Natural killer cell (primary cell): Measurements from ENCODE around the gene ARAF. TPM values are rescaled to one million over a fixed set of nuclear protein-coding genes. Genes with fewer than 3 reads are reported as not detected.
A peak's percentile ranks its signal among the peaks of the same experiment; 100 is the strongest.

ENCODE experiments used
- ATAC-seq, 3 donors: fragments of 150-1000 bp in 2 of 3; fragments of 200-7000 bp in 1 of 3; cut with Tn5 transposase; 1 replicate in 1 of 3; 2 replicates in 2 of 3; pipeline ENCODE4 v1.10.0; 2021; ENCODE audit warnings: mild to moderate bottlenecking in 2 of 3, moderate library complexity in 2 of 3
- DNase-seq, 2 donors: peaks; one replicate each; pipeline versions ENCODE4 v3.0.0 to v3.0.0-alpha.2; 2013 to 2021; ENCODE audit warnings: mixed read lengths in 1 of 2
- H3K27ac ChIP-seq: one replicate; pipeline ENCODE4 v1.5.1; 2013; ENCODE audit warnings: mild to moderate bottlenecking, low read length
- H3K27me3 ChIP-seq: one replicate; pipeline ENCODE4 v1.6.1; 2013; ENCODE audit warnings: low read length; ENCODE audit not compliant: control insufficient read depth, insufficient read depth
- H3K36me3 ChIP-seq: one replicate; pipeline ENCODE4 v1.6.1; 2013; ENCODE audit warnings: low read length; ENCODE audit not compliant: control insufficient read depth, insufficient read depth
- H3K4me1 ChIP-seq: one replicate; pipeline ENCODE4 v1.6.1; 2013; ENCODE audit warnings: low read length; ENCODE audit not compliant: control insufficient read depth, insufficient read depth
- H3K4me3 ChIP-seq: one replicate; pipeline ENCODE4 v1.5.1; 2013; ENCODE audit warnings: low read length
- H3K9me3 ChIP-seq: one replicate; pipeline ENCODE4 v1.6.1; 2013; ENCODE audit warnings: low read length; ENCODE audit not compliant: control insufficient read depth, insufficient read depth
- H3K27ac Mint-ChIP-seq, 2 donors: one replicate each; pipeline ENCODE4 v1.8.0; 2022; ENCODE audit warnings: mild to moderate bottlenecking in 2 of 2, mixed read lengths in 2 of 2, moderate library complexity in 1 of 2
- H3K27me3 Mint-ChIP-seq, 2 donors: one replicate each; pipeline ENCODE4 v1.8.0; 2022; ENCODE audit warnings: low read depth in 2 of 2, mixed read lengths in 2 of 2
- H3K36me3 Mint-ChIP-seq: one replicate; pipeline ENCODE4 v1.8.0; 2022; ENCODE audit warnings: mixed read lengths
- H3K4me1 Mint-ChIP-seq, 2 donors: one replicate each; pipeline ENCODE4 v1.8.0; 2022; ENCODE audit warnings: mixed read lengths in 2 of 2
- H3K4me3 Mint-ChIP-seq: one replicate; pipeline ENCODE4 v1.8.0; 2022; ENCODE audit warnings: mild to moderate bottlenecking, moderate library complexity, mixed read lengths
- H3K9me3 Mint-ChIP-seq, 2 donors: one replicate each; pipeline ENCODE4 v1.8.0; 2022; ENCODE audit warnings: mixed read lengths in 2 of 2
- WGBS: methylation state at CpG from one replicate; pipeline ENCODE4 v1.1.7; 2013; ENCODE audit warnings: missing lambda C conversion rate; ENCODE audit not compliant: insufficient coverage; 5-methylcytosine and 5-hydroxymethylcytosine counted together
- intact Hi-C: fragments of 100-400 bp; cut with micrococcal nuclease; formaldehyde crosslinking; loops from one replicate; pipeline ENCODE4 v1.14.2; 2022
- total RNA-seq, 4 donors: library from RNA; stranded (reverse); fragments of 120-200 nt in 1 of 4; gene quantifications; one replicate each; pipeline versions ENCODE4 v1.2.3 to v1.2.4, GENCODE V29; 2013 to 2022
- TF ChIP-seq, protein P1 (sequence below): fragments of 200-600 bp; IDR thresholded peaks from one replicate; pipeline ENCODE4 v1.8.0; 2022; ENCODE audit warnings: antibody characterized with exemption

ARAF gene
- total RNA-seq, 3 donors from 2014 or later (not counting 1 experiment from before 2014, with no cell fraction given): 162 to 173 (median 169) TPM

- WGBS: 46% methylated on average over 9 of the region's 15 CpGs
- peak in 2 of 3 donors; percentile 5 to 30 for ATAC-seq
Observed at GRCh38 chrX:47540754-47541538, 20.1 kb upstream of the ARAF start.

DNA sequence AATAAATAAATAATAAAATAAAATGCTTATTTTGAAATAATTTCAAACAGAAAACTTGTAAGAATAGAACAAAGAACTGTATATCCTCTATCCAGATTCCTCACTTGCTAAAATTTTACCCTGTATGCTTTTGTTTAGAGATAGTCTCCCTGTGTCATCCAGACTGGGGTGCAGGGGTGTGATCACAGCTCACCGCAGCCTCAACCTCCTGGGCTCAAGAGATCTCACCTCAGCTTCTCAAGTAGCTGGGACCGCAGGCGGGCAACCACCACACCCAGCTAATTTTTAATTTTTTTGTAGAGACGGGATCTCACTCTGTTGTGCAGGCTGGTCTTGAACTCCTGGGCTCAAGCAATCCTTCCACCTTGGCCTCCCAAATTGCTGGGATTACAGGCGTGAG lies 17.5 kb upstream of the ARAF start:
- peaks cover 5 to 12% of the 10 kb centered on the region in 2 donors for H3K4me1 Mint-ChIP-seq
- ATAC-seq (peak in 2 of 3 donors; percentile 61 to 81), DNase-seq (peak; percentile 15 to 24)
- H3K27ac Mint-ChIP-seq: peak overlapping the region in 1 of 2 donors; percentile 39
- Histone ChIP-seq H3K4me1 (peaks cover 17% of the 10 kb centered on the region), H3K4me3 (no peak overlapping the region), H3K27ac (no peak overlapping the region), H3K9me3 (no peaks in the 10 kb centered on the region), H3K36me3 (no peaks in the 10 kb centered on the region), H3K27me3 (no peaks in the 10 kb centered on the region)
- intact Hi-C loops: no loop called here
- H3K36me3 Mint-ChIP-seq: no peaks in the 10 kb centered on the region
- TF ChIP-seq, protein P1, sequence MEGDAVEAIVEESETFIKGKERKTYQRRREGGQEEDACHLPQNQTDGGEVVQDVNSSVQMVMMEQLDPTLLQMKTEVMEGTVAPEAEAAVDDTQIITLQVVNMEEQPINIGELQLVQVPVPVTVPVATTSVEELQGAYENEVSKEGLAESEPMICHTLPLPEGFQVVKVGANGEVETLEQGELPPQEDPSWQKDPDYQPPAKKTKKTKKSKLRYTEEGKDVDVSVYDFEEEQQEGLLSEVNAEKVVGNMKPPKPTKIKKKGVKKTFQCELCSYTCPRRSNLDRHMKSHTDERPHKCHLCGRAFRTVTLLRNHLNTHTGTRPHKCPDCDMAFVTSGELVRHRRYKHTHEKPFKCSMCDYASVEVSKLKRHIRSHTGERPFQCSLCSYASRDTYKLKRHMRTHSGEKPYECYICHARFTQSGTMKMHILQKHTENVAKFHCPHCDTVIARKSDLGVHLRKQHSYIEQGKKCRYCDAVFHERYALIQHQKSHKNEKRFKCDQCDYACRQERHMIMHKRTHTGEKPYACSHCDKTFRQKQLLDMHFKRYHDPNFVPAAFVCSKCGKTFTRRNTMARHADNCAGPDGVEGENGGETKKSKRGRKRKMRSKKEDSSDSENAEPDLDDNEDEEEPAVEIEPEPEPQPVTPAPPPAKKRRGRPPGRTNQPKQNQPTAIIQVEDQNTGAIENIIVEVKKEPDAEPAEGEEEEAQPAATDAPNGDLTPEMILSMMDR: no peak
- no peaks in the 10 kb centered on the region for H3K27me3 Mint-ChIP-seq
- H3K9me3 Mint-ChIP-seq: no peaks in the 10 kb centered on the region
- WGBS: 64% methylated on average over 2 of the region's 5 CpGs
- peak overlapping the region; percentile 9 for H3K4me3 Mint-ChIP-seq

More at GRCh38 chrX:47540754-47541538, 20.1 kb upstream of the ARAF start:
- Mint-ChIP-seq H3K9me3 (no peaks in the 10 kb centered on the region), H3K27ac (no peak overlapping the region), H3K27me3 (no peaks in the 10 kb centered on the region), H3K4me1 (peaks cover 5 to 12% of the 10 kb centered on the region in 2 donors), H3K36me3 (no peaks in the 10 kb centered on the region), H3K4me3 (peak overlapping the region; percentile 4)
- no peak overlapping the region for H3K27ac ChIP-seq
- intact Hi-C loops: no loop called here
- no peaks in the 10 kb centered on the region for H3K36me3 ChIP-seq
- no peak overlapping the region for H3K4me3 ChIP-seq
- no peak for DNase-seq
- no peaks in the 10 kb centered on the region for H3K27me3 ChIP-seq
- no peaks in the 10 kb centered on the region for H3K9me3 ChIP-seq
- H3K4me1 ChIP-seq: peaks cover 15% of the 10 kb centered on the region
- TF ChIP-seq, protein P1: no peak

GRCh38 chrX:47556045-47556623 lies 4.9 kb upstream of the ARAF start:
- Mint-ChIP-seq H3K4me1 (peaks cover 15% of the 10 kb centered on the region in 2 donors), H3K27me3 (no peaks in the 10 kb centered on the region), H3K27ac (peak overlapping the region; percentile 89 to 95), H3K4me3 (peak overlapping the region; percentile 93), H3K9me3 (no peaks in the 10 kb centered on the region), H3K36me3 (no peaks in the 10 kb centered on the region)
- Histone ChIP-seq H3K36me3 (no peaks in the 10 kb centered on the region), H3K27ac (peak overlapping the region; percentile 74), H3K9me3 (no peaks in the 10 kb centered on the region), H3K4me1 (peaks cover 8% of the 10 kb centered on the region), H3K27me3 (no peaks in the 10 kb centered on the region), H3K4me3 (peak overlapping the region; percentile 60)
- under 1% methylated on average over 20 of the region's 20 CpGs for WGBS
- DNase-seq (peak; percentile 76 to 90), ATAC-seq (peak; percentile 82 to 95 (median 84))
- TF ChIP-seq, protein P1: no peak
- intact Hi-C loops: no loop called here
